Hematopoietic multipotent progenitor cell treated with erythropoietin and hydrocortisone succinate and interleukin-3 and kit ligand, for 8 days (in vitro differentiated cells): ENCODE data around the gene SFMBT2.

Experiments used
- DNase-seq: peaks from one replicate; pipeline ENCODE4 v3.0.0-alpha.2; 2015

The SFMBT2 gene

GRCh38 chr10:7293378-7293920 is 117.4 kb downstream of the SFMBT2 start:
- no peak for DNase-seq

GRCh38 chr10:7291487-7292270 is 119.2 kb downstream of the SFMBT2 start:
- DNase-seq, result no peak

GRCh38 chr10:7288060-7288690 is 122.7 kb downstream of the SFMBT2 start:
- DNase-seq, result no peak

GRCh38 chr10:7287377-7287776 is 123.5 kb downstream of the SFMBT2 start:
- DNase-seq, result no peak

GRCh38 chr10:7285522-7286322 is 125.1 kb downstream of the SFMBT2 start:
- DNase-seq, result no peak

- no peak for DNase-seq
These were observed 127.6 kb downstream of the SFMBT2 start for GRCh38 chr10:7283246-7283645.

- DNase-seq, result no peak
These were observed 128.4 kb downstream of the SFMBT2 start for GRCh38 chr10:7282457-7282856.

- no peak for DNase-seq
These were observed 129.4 kb downstream of the SFMBT2 start for GRCh38 chr10:7281429-7281828.

GRCh38 chr10:7279303-7279702 is 131.5 kb downstream of the SFMBT2 start:
- no peak for DNase-seq

- DNase-seq, result no peak
These were observed 133.0 kb downstream of the SFMBT2 start for GRCh38 chr10:7277867-7278266.

- DNase-seq, result no peak
These were observed 133.4 kb downstream of the SFMBT2 start for GRCh38 chr10:7277432-7277831.

GRCh38 chr10:7275761-7276440 is 134.9 kb downstream of the SFMBT2 start:
- DNase-seq, result no peak

- DNase-seq, result no peak
These were observed 136.5 kb downstream of the SFMBT2 start for GRCh38 chr10:7274293-7274692.

GRCh38 chr10:7272008-7272407 is 138.8 kb downstream of the SFMBT2 start:
- no peak for DNase-seq

GRCh38 chr10:7269988-7270387 is 140.8 kb downstream of the SFMBT2 start:
- no peak for DNase-seq

GRCh38 chr10:7267142-7267541 is 143.7 kb downstream of the SFMBT2 start:
- DNase-seq, result no peak

GRCh38 chr10:7265396-7266123 is 145.3 kb downstream of the SFMBT2 start:
- no peak for DNase-seq

GRCh38 chr10:7264313-7264756 is 146.5 kb downstream of the SFMBT2 start:
- no peak for DNase-seq

- DNase-seq, result no peak
These were observed 147.2 kb downstream of the SFMBT2 start for GRCh38 chr10:7263616-7264015.

- no peak for DNase-seq
These were observed 149.5 kb downstream of the SFMBT2 start for GRCh38 chr10:7261351-7261750.

- no peak for DNase-seq
These were observed 149.9 kb downstream of the SFMBT2 start for GRCh38 chr10:7260912-7261311.

GRCh38 chr10:7260412-7260900 is 150.4 kb downstream of the SFMBT2 start:
- peak; percentile 78 for DNase-seq
